Breast epithelium (tissue), 3 donors: Measurements from ENCODE around the gene NEDD4L.

ENCODE experiments used
- POLR2AphosphoS5 ChIP-seq, 3 donors: sonication (generic); formaldehyde crosslinking; IDR thresholded peaks; one replicate each; pipeline ENCODE4 v1.6.1; 2017; ENCODE audit warnings: antibody characterized with exemption in 3 of 3
- TF ChIP-seq, protein P1 (sequence below), 3 donors: fragments of 450-650 bp; IDR thresholded peaks; one replicate each; pipeline ENCODE4 v1.5.1; 2016 to 2017; ENCODE audit warnings: antibody characterized with exemption in 3 of 3, mild to moderate bottlenecking in 3 of 3, moderate library complexity in 3 of 3

DNA sequence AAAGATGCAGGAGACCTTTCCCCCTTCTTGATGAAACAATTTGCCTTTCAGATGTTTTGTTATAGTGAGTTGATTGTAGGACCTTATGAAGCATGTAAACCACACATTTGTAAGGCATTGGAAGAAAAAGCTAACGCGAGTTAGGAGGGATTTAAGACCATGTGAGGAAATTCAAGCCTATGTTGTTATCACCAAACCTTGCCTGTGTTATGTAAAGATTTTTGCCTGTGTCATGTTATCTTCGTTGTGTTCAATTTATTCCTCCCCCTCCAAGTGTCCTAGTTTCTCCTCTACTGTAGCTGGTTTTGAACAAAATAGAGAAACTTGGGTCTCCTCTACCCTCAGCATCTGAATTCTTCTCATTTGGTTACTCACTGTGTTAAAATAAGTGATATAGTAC is 173.0 kb downstream of the NEDD4L start:
- TF ChIP-seq POLR2AphosphoS5 (IDR thresholded peaks at IDR 0.05) = no peak
- TF ChIP-seq, protein P1, sequence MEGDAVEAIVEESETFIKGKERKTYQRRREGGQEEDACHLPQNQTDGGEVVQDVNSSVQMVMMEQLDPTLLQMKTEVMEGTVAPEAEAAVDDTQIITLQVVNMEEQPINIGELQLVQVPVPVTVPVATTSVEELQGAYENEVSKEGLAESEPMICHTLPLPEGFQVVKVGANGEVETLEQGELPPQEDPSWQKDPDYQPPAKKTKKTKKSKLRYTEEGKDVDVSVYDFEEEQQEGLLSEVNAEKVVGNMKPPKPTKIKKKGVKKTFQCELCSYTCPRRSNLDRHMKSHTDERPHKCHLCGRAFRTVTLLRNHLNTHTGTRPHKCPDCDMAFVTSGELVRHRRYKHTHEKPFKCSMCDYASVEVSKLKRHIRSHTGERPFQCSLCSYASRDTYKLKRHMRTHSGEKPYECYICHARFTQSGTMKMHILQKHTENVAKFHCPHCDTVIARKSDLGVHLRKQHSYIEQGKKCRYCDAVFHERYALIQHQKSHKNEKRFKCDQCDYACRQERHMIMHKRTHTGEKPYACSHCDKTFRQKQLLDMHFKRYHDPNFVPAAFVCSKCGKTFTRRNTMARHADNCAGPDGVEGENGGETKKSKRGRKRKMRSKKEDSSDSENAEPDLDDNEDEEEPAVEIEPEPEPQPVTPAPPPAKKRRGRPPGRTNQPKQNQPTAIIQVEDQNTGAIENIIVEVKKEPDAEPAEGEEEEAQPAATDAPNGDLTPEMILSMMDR (IDR thresholded peaks at IDR 0.05) = no peak
